ENCODE results near the gene TMEM54.

The TMEM54 gene, protein sequence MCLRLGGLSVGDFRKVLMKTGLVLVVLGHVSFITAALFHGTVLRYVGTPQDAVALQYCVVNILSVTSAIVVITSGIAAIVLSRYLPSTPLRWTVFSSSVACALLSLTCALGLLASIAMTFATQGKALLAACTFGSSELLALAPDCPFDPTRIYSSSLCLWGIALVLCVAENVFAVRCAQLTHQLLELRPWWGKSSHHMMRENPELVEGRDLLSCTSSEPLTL

DNA sequence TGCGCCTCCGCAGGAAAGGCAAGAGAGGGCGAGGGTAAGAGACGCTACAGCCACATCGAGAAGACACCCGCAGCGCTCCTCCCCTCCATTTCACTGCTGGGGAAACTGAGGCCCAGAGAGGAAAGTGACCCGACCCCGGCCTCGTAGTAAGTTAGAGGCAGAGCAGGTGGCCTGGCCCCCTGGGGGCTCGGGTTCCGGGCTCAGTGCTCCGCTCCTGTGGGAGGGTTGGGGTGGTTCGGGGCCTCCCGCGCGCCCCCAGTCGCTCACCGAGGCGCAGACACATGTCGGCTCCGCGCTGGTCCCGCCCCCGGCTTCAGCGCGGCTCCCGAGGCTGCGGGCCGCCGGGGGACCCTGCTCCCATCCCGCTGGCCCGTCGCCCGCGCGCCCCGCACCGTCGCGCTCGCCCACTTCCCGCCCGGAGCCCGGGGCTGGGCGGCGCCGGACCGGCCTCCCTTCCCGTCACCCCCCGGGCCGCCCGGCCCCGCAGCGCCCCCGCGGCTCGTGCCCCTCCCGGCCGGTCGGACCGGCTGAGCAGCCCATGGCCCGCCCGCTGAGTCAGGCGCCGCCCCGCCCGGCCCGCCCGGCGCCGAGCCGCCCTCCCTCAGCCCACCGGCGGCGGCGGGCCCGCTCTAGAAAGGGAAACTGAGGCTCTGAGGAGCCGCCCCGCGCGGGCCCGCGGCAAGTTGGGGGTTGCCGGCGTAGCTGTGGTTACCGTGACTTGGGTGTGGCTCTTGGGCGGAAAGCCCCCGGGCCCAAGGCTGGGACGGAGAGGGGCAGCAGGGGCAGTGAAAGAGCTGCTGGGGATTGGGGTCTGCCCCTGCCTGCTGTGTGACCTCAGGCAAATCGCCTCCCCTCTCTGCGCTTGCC lies at the start of gene TMEM54:
TMEM54 (minus strand) TSS at position 434 of the 867 bp plus-strand sequence; CDS start at position 283, 151 bp downstream.
- DNase-seq (ENCODE audit: low read depth), result no peak
- TF ChIP-seq, protein P1, sequence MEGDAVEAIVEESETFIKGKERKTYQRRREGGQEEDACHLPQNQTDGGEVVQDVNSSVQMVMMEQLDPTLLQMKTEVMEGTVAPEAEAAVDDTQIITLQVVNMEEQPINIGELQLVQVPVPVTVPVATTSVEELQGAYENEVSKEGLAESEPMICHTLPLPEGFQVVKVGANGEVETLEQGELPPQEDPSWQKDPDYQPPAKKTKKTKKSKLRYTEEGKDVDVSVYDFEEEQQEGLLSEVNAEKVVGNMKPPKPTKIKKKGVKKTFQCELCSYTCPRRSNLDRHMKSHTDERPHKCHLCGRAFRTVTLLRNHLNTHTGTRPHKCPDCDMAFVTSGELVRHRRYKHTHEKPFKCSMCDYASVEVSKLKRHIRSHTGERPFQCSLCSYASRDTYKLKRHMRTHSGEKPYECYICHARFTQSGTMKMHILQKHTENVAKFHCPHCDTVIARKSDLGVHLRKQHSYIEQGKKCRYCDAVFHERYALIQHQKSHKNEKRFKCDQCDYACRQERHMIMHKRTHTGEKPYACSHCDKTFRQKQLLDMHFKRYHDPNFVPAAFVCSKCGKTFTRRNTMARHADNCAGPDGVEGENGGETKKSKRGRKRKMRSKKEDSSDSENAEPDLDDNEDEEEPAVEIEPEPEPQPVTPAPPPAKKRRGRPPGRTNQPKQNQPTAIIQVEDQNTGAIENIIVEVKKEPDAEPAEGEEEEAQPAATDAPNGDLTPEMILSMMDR (IDR thresholded peaks at IDR 0.05; ENCODE audit: insufficient read depth, low read depth, low read length, missing control alignments), result no peak
- peak within 1 kb of the TSS; percentile 31 for H3K4me3 ChIP-seq (ENCODE audit: low read depth, low read length)

DNA sequence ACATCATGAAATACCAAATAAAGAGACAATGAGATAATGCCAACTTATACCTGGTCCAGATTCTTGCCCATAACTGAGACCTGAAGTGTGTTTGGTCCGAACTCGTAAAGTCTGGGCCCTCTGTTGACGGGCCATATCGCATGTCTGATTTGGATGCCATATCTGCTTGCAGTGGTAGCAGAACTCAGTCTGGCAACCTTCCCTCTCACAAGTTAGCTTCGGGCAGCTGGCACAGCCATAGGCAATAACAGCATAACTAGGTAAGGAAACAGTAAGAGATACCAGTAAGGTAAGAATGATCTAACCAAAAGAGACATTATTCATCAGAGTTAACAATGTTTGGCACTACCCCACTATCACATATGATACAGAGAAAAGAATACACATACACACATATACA lies 48.3 kb upstream of the TMEM54 start:
- no peak for DNase-seq (ENCODE audit: low read depth)
- TF ChIP-seq, protein P1 (IDR thresholded peaks at IDR 0.05; ENCODE audit: insufficient read depth, low read depth, low read length, missing control alignments), result no peak

DNA sequence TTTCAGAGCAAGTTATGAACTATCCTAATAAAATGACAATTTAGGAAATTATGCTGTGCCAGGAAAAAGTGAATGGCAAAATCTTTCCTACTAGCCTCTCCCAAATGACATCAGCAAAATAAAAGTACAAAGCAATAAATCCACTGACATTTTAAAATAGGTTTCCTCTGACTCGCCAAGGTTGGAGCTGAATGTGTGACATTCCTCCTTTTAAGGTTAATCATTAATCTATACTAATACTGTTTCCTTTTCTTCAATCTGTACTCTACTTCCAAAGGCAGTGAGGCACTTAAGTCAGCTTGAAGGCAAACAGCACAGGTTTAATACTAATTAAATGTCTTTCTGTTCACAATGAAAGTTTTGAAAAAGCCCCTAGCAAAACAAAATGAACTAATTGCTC lies 47.7 kb upstream of the TMEM54 start:
- DNase-seq (ENCODE audit: low read depth), result no peak
- H3K4me3 ChIP-seq (ENCODE audit: low read depth, low read length), result no peak overlapping the region
- TF ChIP-seq, protein P1 (IDR thresholded peaks at IDR 0.05; ENCODE audit: insufficient read depth, low read depth, low read length, missing control alignments), result no peak

More for the DNA sequence above, 48.3 kb upstream of the TMEM54 start:
- H3K4me3 ChIP-seq (ENCODE audit: low read depth, low read length), result no peak overlapping the region

DNA sequence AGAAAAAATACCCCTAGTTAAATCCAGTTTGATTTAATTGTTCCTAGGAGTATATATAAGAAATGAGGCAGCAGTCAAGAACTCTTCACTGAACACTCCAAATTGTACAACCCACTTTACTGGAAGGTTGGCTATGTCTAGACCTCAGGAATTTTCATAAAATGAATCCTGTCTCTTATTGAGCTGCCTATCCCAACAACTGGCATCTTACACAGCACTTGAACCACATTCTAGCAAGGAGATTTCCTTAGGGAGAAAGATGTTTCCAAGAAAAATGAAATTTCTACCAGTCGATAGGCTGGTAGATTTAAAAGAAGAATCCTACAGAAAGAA lies 47.2 kb upstream of the TMEM54 start:
- TF ChIP-seq, protein P1 (IDR thresholded peaks at IDR 0.05; ENCODE audit: insufficient read depth, low read depth, low read length, missing control alignments), result no peak
- no peak for DNase-seq (ENCODE audit: low read depth)
- no peak overlapping the region for H3K4me3 ChIP-seq (ENCODE audit: low read depth, low read length)

DNA sequence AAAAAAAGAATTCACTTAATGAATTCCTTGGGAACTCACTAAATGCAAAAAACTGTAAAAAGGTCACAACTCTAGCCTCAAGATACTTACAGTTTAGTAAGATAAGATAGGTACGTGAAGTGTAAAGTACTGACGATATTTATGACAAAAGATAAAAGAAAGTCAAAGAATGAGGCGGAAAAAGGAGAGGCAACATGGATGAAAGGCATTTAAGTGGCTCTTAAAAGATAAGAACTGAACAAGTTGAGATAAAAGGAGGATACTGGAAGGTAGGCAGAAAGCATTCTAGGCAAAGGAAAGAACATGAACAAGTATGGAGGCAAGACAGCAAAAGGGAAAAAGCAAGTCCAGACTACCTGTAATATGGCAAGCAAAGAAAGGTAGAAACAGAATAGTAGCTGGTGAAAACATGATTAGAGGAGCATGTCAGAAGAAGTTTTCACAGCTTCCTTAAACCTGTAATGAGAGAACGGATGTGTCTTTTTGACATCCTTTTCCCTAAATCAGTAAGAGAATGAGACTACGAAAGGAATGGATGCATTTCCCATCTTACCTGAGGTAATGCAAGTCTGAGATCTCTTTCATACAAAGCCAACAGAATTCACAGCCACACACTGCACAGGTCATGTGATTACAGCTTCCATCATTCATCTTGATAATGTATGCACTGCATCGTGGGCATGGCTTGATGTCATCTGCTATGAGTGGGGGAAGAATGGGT lies 46.6 kb upstream of the TMEM54 start:
- no peak overlapping the region for H3K4me3 ChIP-seq (ENCODE audit: low read depth, low read length)
- DNase-seq (ENCODE audit: low read depth), result no peak
- TF ChIP-seq, protein P1 (IDR thresholded peaks at IDR 0.05; ENCODE audit: insufficient read depth, low read depth, low read length, missing control alignments), result no peak

DNA sequence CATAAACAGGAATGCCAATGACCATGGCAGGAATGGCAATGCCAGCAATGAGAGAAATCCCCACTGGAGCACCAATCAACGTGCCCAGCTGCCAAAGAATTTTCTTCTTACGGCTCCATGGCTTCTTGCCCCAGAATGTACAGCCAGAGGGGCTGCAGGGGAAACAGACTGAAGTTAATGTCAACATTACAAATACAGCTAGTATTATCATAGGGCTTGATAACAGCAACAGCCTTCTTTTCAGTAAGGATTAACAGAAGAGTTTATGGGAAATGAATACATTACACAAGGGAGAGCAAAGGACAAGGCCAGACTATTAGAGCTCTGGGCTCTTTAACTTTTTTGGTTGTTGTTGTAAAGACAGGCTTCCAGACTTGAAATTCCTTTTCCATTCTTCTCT lies 45.2 kb upstream of the TMEM54 start:
- no peak for DNase-seq (ENCODE audit: low read depth)
- no peak overlapping the region for H3K4me3 ChIP-seq (ENCODE audit: low read depth, low read length)
- TF ChIP-seq, protein P1 (IDR thresholded peaks at IDR 0.05; ENCODE audit: insufficient read depth, low read depth, low read length, missing control alignments), result no peak

Measured in GM12865 (cell line).